BJ (cell line): Measurements from ENCODE around the gene PGM5. TPM values are rescaled to one million over a fixed set of nuclear protein-coding genes. Genes with fewer than 3 reads are reported as not detected.

ENCODE experiments used
- CTCF ChIA-PET: fragments of 350-600 bp; formaldehyde crosslinking; extraction: SDS; loops from one replicate; lab custom pipeline; 2021; ENCODE audit warnings: antibody characterized with exemption, inconsistent platforms; lab: Yijun Ruan, JAX
- POLR2A ChIA-PET: fragments of 300-600 bp; sonication (Branson Sonifier 250); formaldehyde crosslinking; extraction: SDS; loops from one replicate; lab custom pipeline; 2021; ENCODE audit warnings: antibody characterized with exemption; lab: Charles Lee
- DNase-seq: peaks from one replicate; pipeline ENCODE4 v3.0.0-alpha.2; 2011; ENCODE audit warnings: low read depth
- H3K27me3 ChIP-seq: 2 replicates; pipeline ENCODE4 v1.6.0; 2011; ENCODE audit warnings: low read length; ENCODE audit not compliant: control insufficient read depth, insufficient read depth
- H3K36me3 ChIP-seq: 2 replicates; pipeline ENCODE4 v1.5.1; 2011; ENCODE audit warnings: low read length; ENCODE audit not compliant: control insufficient read depth, insufficient read depth
- H3K4me3 ChIP-seq: 2 replicates; pipeline ENCODE4 v1.5.1; 2011; ENCODE audit warnings: low read depth, mild to moderate bottlenecking, control low read depth, low read length
- CTCF ChIP-seq: IDR thresholded peaks from 2 replicates; pipeline ENCODE4 v1.5.1; 2011; ENCODE audit warnings: low read depth, mild to moderate bottlenecking, control low read depth, inconsistent platforms, low read length, moderate library complexity; ENCODE audit not compliant: insufficient read depth
- polyA plus RNA-seq: library from polyadenylated mRNA; depleted of rRNA; stranded (reverse); fragments of >200 nt; gene quantifications from 2 replicates; pipeline ENCODE4 v1.2.3, GENCODE V29; 2011; rRNA removed

Gene PGM5
- polyA plus RNA-seq, 1 experiment, result 8.7 TPM

- no peak for TF ChIP-seq CTCF
- Histone ChIP-seq H3K27me3 (no peaks in the 10 kb centered on the region), H3K36me3 (no peaks in the 10 kb centered on the region), H3K4me3 (no peak overlapping the region)
- CTCF ChIA-PET, result no interaction called here
- POLR2A ChIA-PET, result no interaction called here
- DNase-seq, result no peak
These were observed 219.4 kb downstream of the PGM5 start for GRCh38 chr9:68575817-68576216.

DNA sequence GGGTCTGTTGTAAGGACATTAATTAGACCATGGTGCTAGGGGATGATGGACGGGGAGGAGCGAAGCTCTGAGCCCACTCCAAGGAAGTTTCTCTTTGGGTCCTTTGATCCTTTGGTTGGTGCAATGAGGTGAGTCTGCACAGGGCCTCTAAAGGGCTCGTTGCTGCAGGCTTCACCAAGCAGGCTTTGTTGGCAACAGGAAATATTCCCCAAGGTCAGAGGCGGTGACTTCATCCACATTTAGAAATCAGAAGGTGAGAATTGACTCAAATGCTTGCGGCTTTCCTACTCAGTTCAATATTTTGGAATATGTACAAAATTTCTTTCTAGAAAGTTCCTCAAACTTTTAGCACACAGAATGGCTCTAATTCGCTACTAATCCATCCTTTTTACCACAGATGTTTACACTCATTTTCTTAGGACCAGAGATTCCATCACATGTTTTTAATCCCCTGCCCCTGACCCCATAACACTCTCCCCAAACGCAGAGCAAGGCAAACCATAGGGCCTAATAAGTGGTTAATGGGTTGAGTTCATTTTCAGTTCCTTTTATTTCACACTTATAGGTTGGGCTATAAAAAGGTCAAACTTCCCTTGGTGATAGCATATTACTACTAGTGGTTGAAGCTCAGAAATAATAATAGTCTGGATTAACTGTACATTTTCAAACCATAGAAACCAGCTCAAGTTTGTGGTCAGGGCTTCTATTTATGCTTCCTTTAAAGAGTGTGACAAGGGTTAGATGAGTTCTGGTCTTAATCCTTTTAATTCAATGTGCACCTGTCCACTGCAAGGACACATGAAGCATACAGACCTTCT lies 221.6 kb downstream of the PGM5 start:
- POLR2A ChIA-PET, result no interaction called here
- Histone ChIP-seq H3K36me3 (no peaks in the 10 kb centered on the region), H3K4me3 (no peak overlapping the region), H3K27me3 (no peaks in the 10 kb centered on the region)
- no peak for TF ChIP-seq CTCF
- CTCF ChIA-PET, result interaction anchor here (0.6 kb wide), 1 partner anchor 235 kb away, joined by 3 read pairs; no protein-coding TSS in a partner anchor
- no peak for DNase-seq

Other genes starting within 250 kb of the PGM5 start
- 8.1 and 22.5 TPM in 2 replicates for gene ZNG1C, start 114.6 kb upstream of the PGM5 start, polyA plus RNA-seq
- gene FOXD4L3, start 53.7 kb upstream of the PGM5 start, polyA plus RNA-seq, result not detected in 2 replicates
- not detected in 2 replicates for gene TMEM252, start 184.3 kb downstream of the PGM5 start, polyA plus RNA-seq